ENCODE results near the gene PDZRN3.

PDZRN3 gene

GRCh38 chr3:73451301-73451944 is 173.3 kb downstream of the PDZRN3 start:
- DNase-seq (ENCODE audit: low spot score): no peak

GRCh38 chr3:73449774-73450173 is 175.0 kb downstream of the PDZRN3 start:
- DNase-seq (ENCODE audit: low spot score): no peak

- no peak for DNase-seq (ENCODE audit: low spot score)
Measured at GRCh38 chr3:73448761-73449301, 175.9 kb downstream of the PDZRN3 start.

- DNase-seq (ENCODE audit: low spot score): no peak
Measured at GRCh38 chr3:73448041-73448440, 176.7 kb downstream of the PDZRN3 start.

- DNase-seq (ENCODE audit: low spot score): no peak
Measured at GRCh38 chr3:73447111-73447510, 177.6 kb downstream of the PDZRN3 start.

GRCh38 chr3:73446467-73447110 is 178.2 kb downstream of the PDZRN3 start:
- no peak for DNase-seq (ENCODE audit: low spot score)

- no peak for DNase-seq (ENCODE audit: low spot score)
Measured at GRCh38 chr3:73442886-73443285, 181.9 kb downstream of the PDZRN3 start.

GRCh38 chr3:73442152-73442551 is 182.6 kb downstream of the PDZRN3 start:
- DNase-seq (ENCODE audit: low spot score): no peak

- DNase-seq (ENCODE audit: low spot score): no peak
Measured at GRCh38 chr3:73437828-73438227, 186.9 kb downstream of the PDZRN3 start.

GRCh38 chr3:73435055-73435454 is 189.7 kb downstream of the PDZRN3 start:
- DNase-seq (ENCODE audit: low spot score): no peak

GRCh38 chr3:73433687-73434086 is 191.1 kb downstream of the PDZRN3 start:
- no peak for DNase-seq (ENCODE audit: low spot score)

GRCh38 chr3:73433079-73433478 is 191.7 kb downstream of the PDZRN3 start:
- DNase-seq (ENCODE audit: low spot score): no peak

GRCh38 chr3:73432706-73433032 is 192.1 kb downstream of the PDZRN3 start:
- DNase-seq (ENCODE audit: low spot score): no peak

GRCh38 chr3:73432023-73432705 is 192.6 kb downstream of the PDZRN3 start:
- peak; percentile 20 for DNase-seq (ENCODE audit: low spot score)

GRCh38 chr3:73431183-73431900 is 193.4 kb downstream of the PDZRN3 start:
- no peak for DNase-seq (ENCODE audit: low spot score)

- no peak for DNase-seq (ENCODE audit: low spot score)
Measured at GRCh38 chr3:73427048-73427706, 197.6 kb downstream of the PDZRN3 start.

- DNase-seq (ENCODE audit: low spot score): no peak
Measured at GRCh38 chr3:73426606-73427005, 198.1 kb downstream of the PDZRN3 start.

GRCh38 chr3:73423116-73423515 is 201.6 kb downstream of the PDZRN3 start:
- DNase-seq (ENCODE audit: low spot score): no peak

GRCh38 chr3:73422571-73422970 is 202.2 kb downstream of the PDZRN3 start:
- DNase-seq (ENCODE audit: low spot score): no peak

- no peak for DNase-seq (ENCODE audit: low spot score)
Measured at GRCh38 chr3:73419942-73420341, 204.8 kb downstream of the PDZRN3 start.

GRCh38 chr3:73419179-73419803 is 205.4 kb downstream of the PDZRN3 start:
- no peak for DNase-seq (ENCODE audit: low spot score)

GRCh38 chr3:73418681-73419080 is 206.1 kb downstream of the PDZRN3 start:
- DNase-seq (ENCODE audit: low spot score): no peak

All from hematopoietic multipotent progenitor cell treated with erythropoietin and hydrocortisone succinate and interleukin-3 and kit ligand, for 15 days (in vitro differentiated cells).